NCI-H2081 treated with DMSO at 0.1 percent for 48 hours (cell line): ENCODE results near the gene DNAAF3.
"Not testable (repeated sequence)": the region's sequence is repeated elsewhere in the genome, so short reads cannot be mapped to it uniquely, and the experiment has no call there.

Experiments
- DNase-seq: peaks from one replicate; lab custom pipeline; 2025; lab: John Stamatoyannopoulos, UW

Gene DNAAF3

DNA sequence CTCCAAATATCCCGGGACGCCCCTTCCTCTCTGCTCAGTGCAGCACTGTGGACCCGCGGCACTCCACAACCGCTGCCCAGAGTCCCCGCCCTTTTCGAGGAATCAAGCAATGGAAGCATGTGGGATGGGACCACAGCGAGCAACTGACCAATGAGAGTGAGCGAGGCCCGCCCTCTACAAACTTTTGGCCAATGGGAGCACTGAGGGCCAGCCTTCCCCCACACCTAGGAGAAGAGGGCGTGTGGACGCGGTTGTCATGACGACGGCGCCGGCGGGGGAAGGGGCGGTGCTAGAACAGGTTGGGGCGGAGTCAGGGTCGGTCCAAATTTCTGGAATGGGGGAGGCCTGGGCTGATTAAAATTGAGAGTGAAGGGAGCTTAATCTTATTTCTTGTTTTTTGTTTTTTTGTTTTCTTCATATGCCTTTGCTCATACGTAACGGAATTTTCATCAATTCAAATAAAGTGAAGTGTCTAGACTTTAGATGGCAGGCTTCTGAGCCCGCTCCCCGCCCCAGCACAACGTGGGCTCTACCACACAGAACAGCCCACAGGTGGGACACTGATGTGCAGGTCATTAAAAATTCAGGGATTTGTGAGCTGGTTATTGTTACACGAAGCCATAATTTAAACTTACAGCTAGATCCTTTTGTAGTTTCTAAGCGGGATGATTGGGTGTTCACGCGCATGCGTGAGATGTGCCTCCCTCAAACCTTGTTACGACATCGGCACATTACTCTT is at the start of gene DNAAF3:
Gene DNAAF3 (minus strand): TSS at position 84 of the 739 bp plus-strand sequence. CDS start 200 bp downstream, outside the sequence.
- DNase-seq, result peak; percentile 90

DNA sequence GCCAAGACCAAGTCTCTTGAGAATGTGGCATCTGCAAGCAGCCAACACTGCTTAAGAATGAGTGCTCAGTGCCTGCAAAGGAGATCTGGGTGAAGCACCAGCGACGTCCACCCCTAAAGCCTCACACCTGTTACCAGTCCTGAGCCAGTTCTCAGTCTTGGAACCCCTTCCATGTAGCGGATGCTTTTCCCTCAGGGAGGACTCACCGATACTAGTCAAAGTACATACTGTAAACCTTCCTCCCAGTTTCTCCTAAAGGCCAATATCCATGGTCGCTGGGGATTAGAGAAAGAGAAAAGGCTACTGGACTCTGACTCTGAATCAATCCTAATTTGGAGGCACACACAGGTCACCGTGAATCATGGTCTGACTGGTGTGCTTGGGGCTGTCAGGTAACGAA is 47.1 kb upstream of the DNAAF3 start:
- DNase-seq, result no peak

- DNase-seq, result no peak
Observed at GRCh38 chr19:55212447-55212846, 46.0 kb upstream of the DNAAF3 start.

GRCh38 chr19:55209693-55210472 is 43.5 kb upstream of the DNAAF3 start:
- peak; percentile 53 for DNase-seq

DNA sequence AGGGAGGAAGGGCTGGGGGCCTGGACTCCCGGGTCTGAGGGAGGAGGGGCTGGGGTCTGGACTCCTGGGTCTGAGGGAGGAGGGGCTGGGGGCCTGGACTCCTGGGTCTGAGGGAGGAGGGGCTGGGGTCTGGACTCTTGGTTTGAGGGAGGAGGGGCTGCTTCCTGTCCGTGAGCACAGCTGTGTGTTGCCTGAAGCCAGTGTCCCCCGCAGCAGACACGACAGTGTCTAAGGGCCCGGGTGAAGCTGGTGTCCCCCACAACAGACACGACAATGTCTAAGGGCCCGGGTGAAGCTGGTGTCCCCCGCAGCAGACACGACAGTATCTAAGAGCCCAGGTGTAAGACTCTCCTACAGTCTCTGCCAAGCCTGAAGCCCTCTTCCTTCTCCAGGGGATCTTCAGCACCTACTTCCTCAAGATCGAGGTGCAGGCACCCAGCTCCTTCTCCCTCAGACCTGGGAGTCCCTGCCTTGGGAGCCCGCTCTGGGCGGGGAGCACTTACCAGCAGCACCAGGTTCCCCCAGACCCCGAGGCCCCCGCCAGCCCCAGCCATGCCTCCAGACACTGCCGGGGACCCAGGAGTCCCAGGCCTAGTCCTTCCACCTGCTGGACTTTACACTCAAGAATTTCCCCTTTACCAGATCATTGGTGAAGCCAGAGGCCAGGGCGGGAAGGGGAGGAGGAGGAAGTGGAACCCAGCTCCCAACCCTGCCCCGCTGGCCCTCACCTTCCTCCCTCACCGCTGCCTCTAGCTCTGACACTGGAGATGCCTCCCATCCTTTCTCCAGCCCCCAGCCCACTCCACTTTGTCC is 42.7 kb upstream of the DNAAF3 start, which contains the start of gene PTPRH:
Gene PTPRH (minus strand): TSS at position 622 of the 813 bp plus-strand sequence. CDS start 68 bp downstream, at position 554.
- DNase-seq, result no peak

DNA sequence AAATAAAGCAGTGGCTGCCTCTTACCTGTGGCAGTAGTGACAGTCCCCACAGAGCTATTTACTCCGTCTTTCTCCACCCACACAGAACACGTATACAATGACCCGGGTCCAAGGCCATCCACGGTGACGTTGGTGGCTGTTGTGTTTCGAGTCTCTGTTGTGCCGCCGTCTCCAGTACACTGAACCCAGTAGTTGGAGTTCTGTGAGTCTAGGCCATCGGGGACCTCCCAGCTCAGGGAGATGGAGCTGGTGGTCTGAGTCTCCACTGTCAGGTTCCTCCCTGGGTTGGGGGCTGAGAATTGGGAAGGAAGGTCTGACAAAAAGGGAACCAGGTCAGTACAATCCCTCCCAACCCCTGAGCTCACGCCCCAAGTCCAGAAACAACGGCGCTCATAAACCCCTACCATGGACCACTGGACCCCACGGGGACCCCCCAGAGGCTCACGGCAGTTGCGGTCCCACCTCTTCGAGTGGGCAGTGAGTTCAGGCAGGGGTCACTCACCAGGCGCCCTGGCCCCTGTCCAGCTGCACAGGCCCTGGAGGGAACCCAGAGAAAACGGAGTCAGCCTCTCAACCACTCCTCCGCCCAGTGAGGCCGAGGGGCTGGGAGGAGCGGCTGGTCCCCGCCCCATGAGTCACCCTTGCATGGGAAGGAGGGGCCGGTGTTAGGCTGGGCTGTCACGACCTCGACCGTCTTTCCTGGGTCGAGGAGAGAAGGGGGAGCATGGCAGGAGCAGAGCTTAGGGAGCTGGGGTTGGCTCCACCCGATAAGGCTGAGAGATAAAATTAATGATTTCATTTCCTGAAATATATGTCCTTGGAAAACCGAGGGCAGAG is 40.5 kb upstream of the DNAAF3 start:
- DNase-seq, result no peak

GRCh38 chr19:55202199-55202598 is 35.8 kb upstream of the DNAAF3 start:
- not testable (repeated sequence) for DNase-seq

GRCh38 chr19:55199620-55200204 is 33.3 kb upstream of the DNAAF3 start:
- DNase-seq, result no peak

DNA sequence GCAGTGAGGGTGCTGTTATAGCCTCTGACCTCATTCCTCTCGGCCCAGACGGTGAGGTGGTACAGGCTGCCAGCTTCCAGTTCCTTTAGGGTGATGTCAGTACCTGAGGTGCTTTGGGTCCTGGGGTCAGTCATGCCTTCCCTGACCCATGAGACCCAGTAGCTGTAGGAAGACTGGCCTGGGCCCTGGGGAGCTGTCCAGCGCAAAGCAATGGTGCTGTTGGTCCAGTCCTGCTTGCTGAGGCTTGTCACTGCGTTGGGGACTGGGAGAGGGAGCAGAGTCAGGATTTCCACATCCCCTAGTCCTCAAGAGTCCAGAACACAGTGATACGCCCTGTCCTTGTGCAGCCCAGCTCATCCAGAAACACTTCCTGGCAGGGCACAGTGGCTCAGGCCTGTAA is 32.2 kb upstream of the DNAAF3 start:
- DNase-seq, result no peak

DNA sequence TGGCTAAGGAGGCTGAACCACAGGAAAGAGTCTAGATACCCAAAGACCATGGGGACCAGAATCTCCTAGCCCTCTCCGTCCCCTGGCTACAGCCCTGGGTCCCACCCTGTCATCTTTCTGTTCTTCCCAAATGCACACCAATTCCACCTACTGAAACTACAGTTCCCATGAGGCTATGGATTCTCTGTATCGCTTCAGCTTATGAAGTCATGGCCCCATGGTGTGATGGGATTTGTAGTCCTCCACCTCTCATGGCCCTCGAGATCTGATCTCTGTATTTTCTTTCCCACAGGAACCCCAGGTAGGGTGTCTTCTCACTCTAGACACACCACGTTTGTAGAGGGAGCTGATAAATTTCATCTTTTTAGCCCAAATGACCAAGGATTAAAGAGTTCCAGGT is 31.1 kb upstream of the DNAAF3 start:
- no peak for DNase-seq

DNA sequence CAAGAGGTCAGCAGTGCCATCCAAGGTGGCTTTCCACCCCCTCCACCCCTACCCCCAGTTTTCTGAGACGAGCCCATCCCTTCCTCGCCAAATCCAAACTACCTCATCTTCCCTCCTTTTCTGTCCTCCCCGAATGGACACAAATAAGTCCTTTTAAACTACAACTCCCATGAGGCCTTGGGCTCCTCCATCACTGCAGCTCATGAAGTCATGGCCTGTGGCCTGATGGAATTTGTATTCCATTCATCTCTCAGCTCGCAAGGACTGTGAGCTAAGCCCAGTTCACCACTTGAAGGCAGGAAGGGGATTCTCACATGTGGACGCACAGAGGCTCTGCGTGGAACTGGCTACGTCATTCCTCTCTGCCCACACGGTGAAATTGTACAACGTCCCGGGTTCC is 30.4 kb upstream of the DNAAF3 start:
- no peak for DNase-seq

- DNase-seq, result no peak
Observed at GRCh38 chr19:55193481-55193880, 27.1 kb upstream of the DNAAF3 start.

DNA sequence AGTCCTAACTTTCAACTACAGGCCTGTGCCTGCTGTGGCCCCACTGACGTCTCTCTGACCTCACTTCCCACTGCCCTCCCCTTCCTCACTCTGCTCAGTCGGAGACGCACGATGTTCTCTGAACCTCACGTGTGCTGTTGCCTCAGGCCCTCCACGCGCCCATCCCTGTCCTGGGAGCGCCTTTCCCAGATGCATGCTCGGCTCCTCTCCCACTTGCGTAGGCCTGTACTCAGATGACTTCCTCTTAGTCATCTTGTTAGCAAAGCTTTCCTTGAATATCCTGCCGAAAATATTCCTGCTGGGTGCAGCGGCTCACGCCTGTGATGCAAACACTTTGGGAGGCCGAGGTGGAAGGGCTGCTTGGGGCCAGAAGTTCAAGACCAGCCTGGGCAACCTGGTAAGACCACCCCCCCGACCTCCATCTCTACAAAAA is 23.0 kb upstream of the DNAAF3 start:
- no peak for DNase-seq

- DNase-seq, result no peak
Observed at GRCh38 chr19:55188625-55189024, 22.2 kb upstream of the DNAAF3 start.

- no peak for DNase-seq
Observed at GRCh38 chr19:55186080-55186479, 19.7 kb upstream of the DNAAF3 start.

GRCh38 chr19:55181740-55182139 is 15.3 kb upstream of the DNAAF3 start:
- no peak for DNase-seq

DNA sequence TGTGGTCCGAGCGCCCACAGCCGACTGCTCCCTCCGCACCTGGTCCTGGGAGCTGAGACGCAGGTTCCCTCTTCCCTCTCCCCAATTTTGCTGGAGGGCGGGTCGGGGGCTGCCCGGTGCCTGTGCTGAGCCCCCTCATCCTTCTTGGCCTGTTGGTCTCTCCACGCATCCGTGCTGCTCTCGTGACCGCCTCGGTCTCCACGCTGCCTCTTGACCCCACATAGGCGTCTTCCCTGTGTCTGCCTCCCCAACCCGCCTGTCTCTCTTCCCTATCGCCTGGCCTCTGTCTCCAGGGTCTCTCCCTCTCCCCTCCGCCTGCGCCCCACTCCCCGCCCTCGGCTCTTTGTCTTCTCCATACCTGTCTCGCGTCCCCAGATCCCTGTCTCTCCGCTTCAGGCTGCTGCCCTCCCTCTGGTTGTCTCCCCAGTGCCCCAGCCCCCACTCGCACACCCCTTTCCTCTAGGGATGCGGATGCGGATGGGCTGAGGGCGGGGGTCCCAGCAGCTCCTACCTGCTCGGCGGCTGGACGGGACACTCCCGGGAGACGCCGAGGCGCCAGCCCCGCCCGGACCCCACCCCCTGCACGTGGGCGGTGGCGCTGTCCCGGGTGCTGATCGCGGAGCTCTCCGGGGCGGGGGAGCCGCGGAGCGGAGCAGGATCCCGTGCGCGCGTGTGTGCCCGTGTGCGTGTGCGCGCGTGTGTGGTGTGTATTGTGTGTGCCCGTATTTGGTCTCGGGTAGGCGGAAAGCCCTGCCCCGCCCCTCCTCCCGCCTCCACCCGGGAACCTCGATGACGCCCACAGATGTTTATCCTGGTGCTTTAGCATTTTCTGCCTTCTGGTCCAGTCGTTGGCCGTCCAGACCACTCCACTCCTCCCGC is 13.4 kb upstream of the DNAAF3 start, which contains the start of gene SYT5:
Gene SYT5 (minus strand): TSS at position 684 of the 879 bp plus-strand sequence. CDS start 1,248 bp downstream, outside the sequence.
- no peak for DNase-seq

DNA sequence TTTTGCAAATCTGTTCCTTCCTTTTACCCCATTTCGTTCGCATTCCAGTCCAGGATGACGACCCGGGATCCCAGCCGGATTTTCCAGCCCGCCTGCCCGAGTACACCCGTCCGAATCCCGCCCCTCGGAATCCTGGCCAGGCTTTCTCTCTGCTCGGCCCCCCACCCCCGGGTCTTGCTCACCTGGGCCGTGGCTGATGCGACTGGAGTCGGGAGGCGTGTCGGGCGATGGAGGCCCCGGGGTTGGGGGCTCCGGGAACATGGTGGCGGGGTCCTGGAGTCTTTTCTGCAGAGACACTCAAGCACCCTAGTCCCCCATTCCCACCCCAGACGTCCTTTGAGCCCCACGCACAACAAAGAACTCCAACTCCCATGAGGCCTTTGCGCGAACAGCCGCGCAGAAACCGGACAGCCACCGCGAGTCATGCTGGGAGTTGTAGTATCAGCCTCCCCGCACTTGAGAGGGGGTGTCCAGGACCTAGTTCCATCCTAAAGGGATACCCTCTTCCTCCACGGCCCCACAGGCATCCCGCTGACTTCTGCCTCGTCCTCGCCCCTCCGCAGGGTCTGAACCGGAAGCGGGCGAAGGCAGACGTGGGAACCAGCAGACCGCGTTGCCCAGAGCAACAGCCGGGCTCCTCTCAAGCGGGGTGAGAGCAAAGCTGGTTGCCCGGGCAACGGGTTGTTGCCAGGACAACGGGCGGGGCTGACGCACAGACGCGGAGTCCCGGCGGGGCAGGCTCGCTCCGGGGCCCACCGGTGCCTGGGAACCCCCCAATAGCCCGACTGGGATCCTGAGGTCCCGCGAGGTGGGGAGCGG is 12.6 kb upstream of the DNAAF3 start:
- no peak for DNase-seq

- DNase-seq, result no peak
Observed at GRCh38 chr19:55176076-55176475, 9.7 kb upstream of the DNAAF3 start.
